Lower lobe of right lung (tissue), 2 donors: ENCODE data around the gene TBCCD1. TPM values are rescaled to one million over a fixed set of nuclear protein-coding genes. Genes with fewer than 3 reads are reported as not detected.
A peak's percentile ranks its signal among the peaks of the same experiment; 100 is the strongest.

ENCODE experiments used
- ATAC-seq, 2 donors: fragments of 200-7000 bp; cut with Tn5 transposase; one replicate each; pipeline ENCODE4 v1.9.1; 2020 to 2022; ENCODE audit warnings: mild to moderate bottlenecking in 2 of 2, moderate library complexity in 2 of 2
- DNase-seq: peaks from one replicate; pipeline ENCODE4 v3.0.0-alpha.2; 2020
- H3K27ac ChIP-seq: fragments of 200-600 bp; one replicate; pipeline ENCODE4 v1.8.0; 2022
- H3K27me3 ChIP-seq: fragments of 200-600 bp; one replicate; pipeline ENCODE4 v1.8.0; 2022; ENCODE audit warnings: low read depth
- H3K36me3 ChIP-seq: fragments of 200-600 bp; one replicate; pipeline ENCODE4 v1.8.0; 2022; ENCODE audit warnings: mild to moderate bottlenecking
- H3K4me1 ChIP-seq: fragments of 200-600 bp; one replicate; pipeline ENCODE4 v1.8.0; 2022
- H3K4me3 ChIP-seq: fragments of 200-600 bp; one replicate; pipeline ENCODE4 v1.8.0; 2022; ENCODE audit warnings: mild to moderate bottlenecking
- H3K9me3 ChIP-seq: fragments of 200-600 bp; one replicate; pipeline ENCODE4 v1.8.0; 2022
- CTCF ChIP-seq: fragments of 200-600 bp; IDR thresholded peaks from one replicate; pipeline ENCODE4 v1.8.0; 2022; ENCODE audit warnings: antibody characterized with exemption, mild to moderate bottlenecking
- intact Hi-C: fragments of 100-400 bp; cut with DNase I; formaldehyde crosslinking; loops from one replicate; pipeline ENCODE4 v1.11.0; 2022
- long read RNA-seq: library from polyadenylated mRNA; unstranded; transcript quantifications from one replicate; pipeline ENCODE4 v2.0.0, GENCODE V29; 2021
- total RNA-seq: library from RNA; stranded (reverse); fragmentation: NEBNext Ultra II Directional; extraction: Animal tissue kit (Norgen Biotek cat#: 25700); gene quantifications from one replicate; pipeline ENCODE4 v1.2.1, GENCODE V29; 2021
- donor health status: DM: no; HTN: yes; CAD: no; lungs with severe emphysema.

TBCCD1 gene
- total RNA-seq: 10.3 TPM
- long read RNA-seq, transcript TBCCD1-201 (8 exons, 2,441 nt): major isoform, 31 of 37 reads
- long read RNA-seq, partial matches to known transcripts: 2 of 37 reads
- long read RNA-seq, other reads (novel, unspliced or antisense): 3 of 37 reads

- Histone ChIP-seq H3K4me1 (peaks cover 67% of the 10 kb centered on the region), H3K36me3 (peaks cover 14% of the 10 kb centered on the region), H3K27me3 (no peaks in the 10 kb centered on the region), H3K9me3 (no peaks in the 10 kb centered on the region), H3K27ac (peak within 1 kb of the TSS; percentile 92), H3K4me3 (peak within 1 kb of the TSS; percentile 90)
- intact Hi-C loops: no loop called here
- ATAC-seq (peak; percentile 91 to 92), DNase-seq (peak; percentile 93)
- TF ChIP-seq CTCF: no peak
Measured at GRCh38 chr3:186567072-186567921, at the start of gene TBCCD1. TSS of gene TBCCD1 (minus strand) at chr3:186567339. CDS start at chr3:186564329, 3,010 bp downstream.

- Histone ChIP-seq H3K4me1 (peaks cover 11% of the 10 kb centered on the region), H3K27ac (no peak overlapping the region), H3K9me3 (no peaks in the 10 kb centered on the region), H3K4me3 (no peak overlapping the region), H3K27me3 (peaks cover 28% of the 10 kb centered on the region), H3K36me3 (no peaks in the 10 kb centered on the region)
- DNase-seq (no peak), ATAC-seq (no peak)
- intact Hi-C loops: loop anchor here (10.0 kb wide), 1 partner anchor 209 kb away; no protein-coding TSS in a partner anchor
- no peak for TF ChIP-seq CTCF
Measured at GRCh38 chr3:186616299-186616617, 49.1 kb upstream of the TBCCD1 start.

GRCh38 chr3:186614597-186615483 is 47.7 kb upstream of the TBCCD1 start:
- Histone ChIP-seq H3K36me3 (no peaks in the 10 kb centered on the region), H3K4me1 (peaks cover 11% of the 10 kb centered on the region), H3K27ac (no peak overlapping the region), H3K27me3 (peaks cover 19% of the 10 kb centered on the region), H3K9me3 (no peaks in the 10 kb centered on the region), H3K4me3 (no peak overlapping the region)
- peak; percentile 97 for TF ChIP-seq CTCF
- DNase-seq (peak; percentile 68), ATAC-seq (peak; percentile 72 to 80)
- intact Hi-C loops: loop anchor here (10.0 kb wide), 1 partner anchor 210 kb away; no protein-coding TSS in a partner anchor

- DNase-seq (no peak), ATAC-seq (no peak)
- TF ChIP-seq CTCF: no peak
- peaks cover 11% of the 10 kb centered on the region for H3K4me1 ChIP-seq
- no peak overlapping the region for H3K4me3 ChIP-seq
- H3K27me3 ChIP-seq: peaks cover 17% of the 10 kb centered on the region
- intact Hi-C loops: loop anchor here (10.0 kb wide), 1 partner anchor 211 kb away; no protein-coding TSS in a partner anchor
- no peaks in the 10 kb centered on the region for H3K36me3 ChIP-seq
- no peaks in the 10 kb centered on the region for H3K9me3 ChIP-seq
- H3K27ac ChIP-seq: no peak overlapping the region
Measured at GRCh38 chr3:186614266-186614596, 47.1 kb upstream of the TBCCD1 start.

- DNase-seq (no peak), ATAC-seq (no peak)
- no peak overlapping the region for H3K4me3 ChIP-seq
- TF ChIP-seq CTCF: no peak
- H3K9me3 ChIP-seq: no peaks in the 10 kb centered on the region
- H3K27ac ChIP-seq: no peak overlapping the region
- peaks cover 16% of the 10 kb centered on the region for H3K27me3 ChIP-seq
- intact Hi-C loops: loop anchor here (10.0 kb wide), 1 partner anchor 211 kb away; no protein-coding TSS in a partner anchor
- peaks cover 11% of the 10 kb centered on the region for H3K4me1 ChIP-seq
- no peaks in the 10 kb centered on the region for H3K36me3 ChIP-seq
Measured at GRCh38 chr3:186613637-186614265, 46.6 kb upstream of the TBCCD1 start.
